ENCODE results near the gene PRKAR2B.
"Not testable (repeated sequence)": the region's sequence is repeated elsewhere in the genome, so short reads cannot be mapped to it uniquely, and the experiment has no call there.

The PRKAR2B gene

GRCh38 chr7:107054965-107055364 is 10.5 kb downstream of the PRKAR2B start:
- not testable (repeated sequence) for DNase-seq; H3K4me3 ChIP-seq (ENCODE audit: control insufficient read depth in 1 of 7, extremely low read depth in 1 of 7, insufficient read depth in 4 of 7, low read depth in 2 of 7, low read length in 6 of 7)
- WGBS (ENCODE audit: insufficient coverage) = no CpG with 5 or more reads among the region's 1 CpG

GRCh38 chr7:107056058-107056457 is 11.6 kb downstream of the PRKAR2B start:
- H3K4me3 ChIP-seq (ENCODE audit: control insufficient read depth in 1 of 7, extremely low read depth in 1 of 7, insufficient read depth in 4 of 7, low read depth in 2 of 7, low read length in 6 of 7); H3K27ac ChIP-seq (ENCODE audit: insufficient read depth in 1 of 2, low read depth in 1 of 2, low read length in 2 of 2, poor library complexity in 1 of 2, severe bottlenecking in 2 of 2); H3K27me3 ChIP-seq (replicated peaks in 2 of 5; ENCODE audit: control insufficient read depth in 4 of 5, insufficient read depth in 5 of 5, low read length in 4 of 5); DNase-seq; CTCF ChIA-PET; H3K9me3 ChIP-seq (ENCODE audit: control extremely low read depth in 1 of 5, control insufficient read depth in 4 of 5, insufficient read depth in 2 of 5, low read depth in 1 of 5, low read length in 4 of 5); H3K36me3 ChIP-seq (ENCODE audit: control insufficient read depth in 4 of 4, insufficient read depth in 4 of 4, low read length in 3 of 4); H3K4me1 ChIP-seq (ENCODE audit: control extremely low read depth in 1 of 4, control insufficient read depth in 4 of 4, insufficient read depth in 4 of 4, low read length in 3 of 4); POLR2A ChIA-PET: not testable (repeated sequence)
- WGBS (ENCODE audit: insufficient coverage) = no CpG with 5 or more reads among the region's 3 CpGs

More at GRCh38 chr7:107054965-107055364, 10.5 kb downstream of the PRKAR2B start:
- H3K9me3 ChIP-seq (ENCODE audit: control extremely low read depth in 1 of 5, control insufficient read depth in 4 of 5, insufficient read depth in 2 of 5, low read depth in 1 of 5, low read length in 4 of 5); POLR2A ChIA-PET; H3K4me1 ChIP-seq (ENCODE audit: control extremely low read depth in 1 of 4, control insufficient read depth in 4 of 4, insufficient read depth in 4 of 4, low read length in 3 of 4); H3K36me3 ChIP-seq (ENCODE audit: control insufficient read depth in 4 of 4, insufficient read depth in 4 of 4, low read length in 3 of 4); H3K27ac ChIP-seq (ENCODE audit: insufficient read depth in 1 of 2, low read depth in 1 of 2, low read length in 2 of 2, poor library complexity in 1 of 2, severe bottlenecking in 2 of 2); CTCF ChIA-PET; H3K27me3 ChIP-seq (replicated peaks in 2 of 5; ENCODE audit: control insufficient read depth in 4 of 5, insufficient read depth in 5 of 5, low read length in 4 of 5): not testable (repeated sequence)

GRCh38 chr7:107056728-107057473 is 12.4 kb downstream of the PRKAR2B start:
- H3K4me1 ChIP-seq (ENCODE audit: control extremely low read depth in 1 of 4, control insufficient read depth in 4 of 4, insufficient read depth in 4 of 4, low read length in 3 of 4) = no peaks in the 10 kb centered on the region
- DNase-seq = no peak
- no peak overlapping the region for H3K4me3 ChIP-seq (ENCODE audit: control insufficient read depth in 1 of 7, extremely low read depth in 1 of 7, insufficient read depth in 4 of 7, low read depth in 2 of 7, low read length in 6 of 7)
- 96% methylated on average over 7 of the region's 8 CpGs for WGBS (ENCODE audit: insufficient coverage)
- no peak overlapping the region for H3K27ac ChIP-seq (ENCODE audit: insufficient read depth in 1 of 2, low read depth in 1 of 2, low read length in 2 of 2, poor library complexity in 1 of 2, severe bottlenecking in 2 of 2)
- H3K27me3 ChIP-seq (replicated peaks in 2 of 5; ENCODE audit: control insufficient read depth in 4 of 5, insufficient read depth in 5 of 5, low read length in 4 of 5) = no peaks in the 10 kb centered on the region
- no peaks in the 10 kb centered on the region for H3K9me3 ChIP-seq (ENCODE audit: control extremely low read depth in 1 of 5, control insufficient read depth in 4 of 5, insufficient read depth in 2 of 5, low read depth in 1 of 5, low read length in 4 of 5)
- ChIA-PET POLR2A (no interaction called here), CTCF (interaction anchor here (0.7 kb wide), 1 partner anchor 9 kb away, joined by 3 read pairs; no protein-coding TSS in a partner anchor)
- no peaks in the 10 kb centered on the region for H3K36me3 ChIP-seq (ENCODE audit: control insufficient read depth in 4 of 4, insufficient read depth in 4 of 4, low read length in 3 of 4)

- ChIA-PET CTCF (interaction anchor here (0.7 to 0.9 kb wide), 2 partner anchors 9 to 25 kb away, joined by 3 to 4 read pairs; no protein-coding TSS in a partner anchor), POLR2A (no interaction called here)
- no peaks in the 10 kb centered on the region for H3K36me3 ChIP-seq (ENCODE audit: control insufficient read depth in 4 of 4, insufficient read depth in 4 of 4, low read length in 3 of 4)
- no peak overlapping the region for H3K27ac ChIP-seq (ENCODE audit: insufficient read depth in 1 of 2, low read depth in 1 of 2, low read length in 2 of 2, poor library complexity in 1 of 2, severe bottlenecking in 2 of 2)
- no peaks in the 10 kb centered on the region for H3K4me1 ChIP-seq (ENCODE audit: control extremely low read depth in 1 of 4, control insufficient read depth in 4 of 4, insufficient read depth in 4 of 4, low read length in 3 of 4)
- WGBS (ENCODE audit: insufficient coverage) = no CpG with 5 or more reads among the region's 3 CpGs
- no peaks in the 10 kb centered on the region for H3K9me3 ChIP-seq (ENCODE audit: control extremely low read depth in 1 of 5, control insufficient read depth in 4 of 5, insufficient read depth in 2 of 5, low read depth in 1 of 5, low read length in 4 of 5)
- DNase-seq = no peak
- no peaks in the 10 kb centered on the region for H3K27me3 ChIP-seq (replicated peaks in 2 of 5; ENCODE audit: control insufficient read depth in 4 of 5, insufficient read depth in 5 of 5, low read length in 4 of 5)
- H3K4me3 ChIP-seq (ENCODE audit: control insufficient read depth in 1 of 7, extremely low read depth in 1 of 7, insufficient read depth in 4 of 7, low read depth in 2 of 7, low read length in 6 of 7) = no peak overlapping the region
These were observed 12.9 kb downstream of the PRKAR2B start for GRCh38 chr7:107057474-107057833.

- Histone ChIP-seq H3K27ac (ENCODE audit: insufficient read depth in 1 of 2, low read depth in 1 of 2, low read length in 2 of 2, poor library complexity in 1 of 2, severe bottlenecking in 2 of 2) (no peak overlapping the region), H3K27me3 (replicated peaks in 2 of 5; ENCODE audit: control insufficient read depth in 4 of 5, insufficient read depth in 5 of 5, low read length in 4 of 5) (no peaks in the 10 kb centered on the region), H3K36me3 (ENCODE audit: control insufficient read depth in 4 of 4, insufficient read depth in 4 of 4, low read length in 3 of 4) (no peaks in the 10 kb centered on the region), H3K4me1 (ENCODE audit: control extremely low read depth in 1 of 4, control insufficient read depth in 4 of 4, insufficient read depth in 4 of 4, low read length in 3 of 4) (no peaks in the 10 kb centered on the region), H3K4me3 (ENCODE audit: control insufficient read depth in 1 of 7, extremely low read depth in 1 of 7, insufficient read depth in 4 of 7, low read depth in 2 of 7, low read length in 6 of 7) (no peak overlapping the region), H3K9me3 (ENCODE audit: control extremely low read depth in 1 of 5, control insufficient read depth in 4 of 5, insufficient read depth in 2 of 5, low read depth in 1 of 5, low read length in 4 of 5) (no peaks in the 10 kb centered on the region)
- CTCF ChIA-PET = no interaction called here
- DNase-seq = no peak
- POLR2A ChIA-PET = no interaction called here
These were observed 15.0 kb downstream of the PRKAR2B start for GRCh38 chr7:107059468-107059867.

GRCh38 chr7:107063245-107064120 is 19.0 kb downstream of the PRKAR2B start:
- Histone ChIP-seq H3K9me3 (ENCODE audit: control extremely low read depth in 1 of 5, control insufficient read depth in 4 of 5, insufficient read depth in 2 of 5, low read depth in 1 of 5, low read length in 4 of 5) (no peaks in the 10 kb centered on the region), H3K27ac (ENCODE audit: insufficient read depth in 1 of 2, low read depth in 1 of 2, low read length in 2 of 2, poor library complexity in 1 of 2, severe bottlenecking in 2 of 2) (no peak overlapping the region), H3K4me1 (ENCODE audit: control extremely low read depth in 1 of 4, control insufficient read depth in 4 of 4, insufficient read depth in 4 of 4, low read length in 3 of 4) (peaks cover 0 to 3% (median 1%) of the 10 kb centered on the region in 4 experiments), H3K27me3 (replicated peaks in 2 of 5; ENCODE audit: control insufficient read depth in 4 of 5, insufficient read depth in 5 of 5, low read length in 4 of 5) (no peaks in the 10 kb centered on the region), H3K36me3 (ENCODE audit: control insufficient read depth in 4 of 4, insufficient read depth in 4 of 4, low read length in 3 of 4) (no peaks in the 10 kb centered on the region), H3K4me3 (ENCODE audit: control insufficient read depth in 1 of 7, extremely low read depth in 1 of 7, insufficient read depth in 4 of 7, low read depth in 2 of 7, low read length in 6 of 7) (no peak overlapping the region)
- DNase-seq = no peak
- WGBS (ENCODE audit: insufficient coverage) = 100% methylated on average over 2 of the region's 8 CpGs
- POLR2A ChIA-PET = no interaction called here
- CTCF ChIA-PET = interaction anchor here (1.1 kb wide), 1 partner anchor 56 kb away, joined by 3 read pairs; no protein-coding TSS in a partner anchor

- no peak for DNase-seq
- CTCF ChIA-PET = interaction anchor here (1.1 kb wide), 1 partner anchor 57 kb away, joined by 3 read pairs; no protein-coding TSS in a partner anchor
- WGBS (ENCODE audit: insufficient coverage) = 86% methylated on average over 5 of the region's 7 CpGs
These were observed 19.8 kb downstream of the PRKAR2B start for GRCh38 chr7:107064255-107064654.

More at GRCh38 chr7:107064255-107064654, 19.8 kb downstream of the PRKAR2B start:
- peaks cover 0 to 3% (median 1%) of the 10 kb centered on the region in 4 experiments for H3K4me1 ChIP-seq (ENCODE audit: control extremely low read depth in 1 of 4, control insufficient read depth in 4 of 4, insufficient read depth in 4 of 4, low read length in 3 of 4)
- no peak overlapping the region for H3K27ac ChIP-seq (ENCODE audit: insufficient read depth in 1 of 2, low read depth in 1 of 2, low read length in 2 of 2, poor library complexity in 1 of 2, severe bottlenecking in 2 of 2)
- POLR2A ChIA-PET = no interaction called here
- H3K4me3 ChIP-seq (ENCODE audit: control insufficient read depth in 1 of 7, extremely low read depth in 1 of 7, insufficient read depth in 4 of 7, low read depth in 2 of 7, low read length in 6 of 7) = no peak overlapping the region
- no peaks in the 10 kb centered on the region for H3K9me3 ChIP-seq (ENCODE audit: control extremely low read depth in 1 of 5, control insufficient read depth in 4 of 5, insufficient read depth in 2 of 5, low read depth in 1 of 5, low read length in 4 of 5)
- no peaks in the 10 kb centered on the region for H3K27me3 ChIP-seq (replicated peaks in 2 of 5; ENCODE audit: control insufficient read depth in 4 of 5, insufficient read depth in 5 of 5, low read length in 4 of 5)
- H3K36me3 ChIP-seq (ENCODE audit: control insufficient read depth in 4 of 4, insufficient read depth in 4 of 4, low read length in 3 of 4) = no peaks in the 10 kb centered on the region
